GM12864 (cell line): ENCODE data around the gene ZNF69.
"Not testable (repeated sequence)": the region's sequence is repeated elsewhere in the genome, so short reads cannot be mapped to it uniquely, and the experiment has no call there.

ENCODE experiments used
- DNase-seq: peaks from one replicate; pipeline ENCODE4 v3.0.0-alpha.2; 2011; ENCODE audit warnings: low read depth
- H3K4me3 ChIP-seq: 2 replicates; pipeline ENCODE4 v1.5.1; 2011; ENCODE audit warnings: mild to moderate bottlenecking, low read depth, low read length, control low read depth
- CTCF ChIP-seq: IDR thresholded peaks from 2 replicates; pipeline ENCODE4 v1.5.1; 2011; ENCODE audit warnings: low read depth, mild to moderate bottlenecking, moderate library complexity, low read length, control low read depth, inconsistent platforms; ENCODE audit errors: missing control alignments

The ZNF69 gene

DNA sequence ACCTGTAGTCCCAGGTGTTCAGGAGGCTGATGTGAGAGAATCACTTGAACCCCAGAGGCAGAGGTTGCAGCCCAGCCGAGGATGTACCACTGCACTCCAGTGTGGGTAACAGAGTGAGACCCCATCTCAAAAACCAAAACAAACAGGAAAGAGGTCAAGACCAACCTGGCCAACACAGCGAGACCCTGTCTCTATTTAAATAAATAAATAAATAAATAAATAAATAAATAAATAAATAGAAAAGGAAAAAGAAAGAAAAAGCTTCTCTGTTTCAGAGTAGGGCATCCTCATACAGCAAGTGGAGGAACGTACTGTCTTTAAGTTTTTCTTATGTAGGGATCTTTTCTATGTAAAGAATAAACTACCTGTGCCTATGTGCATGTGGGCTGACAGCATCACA lies 39.6 kb downstream of the ZNF69 start:
- TF ChIP-seq CTCF = no peak
- no peak overlapping the region for H3K4me3 ChIP-seq
- no peak for DNase-seq

DNA sequence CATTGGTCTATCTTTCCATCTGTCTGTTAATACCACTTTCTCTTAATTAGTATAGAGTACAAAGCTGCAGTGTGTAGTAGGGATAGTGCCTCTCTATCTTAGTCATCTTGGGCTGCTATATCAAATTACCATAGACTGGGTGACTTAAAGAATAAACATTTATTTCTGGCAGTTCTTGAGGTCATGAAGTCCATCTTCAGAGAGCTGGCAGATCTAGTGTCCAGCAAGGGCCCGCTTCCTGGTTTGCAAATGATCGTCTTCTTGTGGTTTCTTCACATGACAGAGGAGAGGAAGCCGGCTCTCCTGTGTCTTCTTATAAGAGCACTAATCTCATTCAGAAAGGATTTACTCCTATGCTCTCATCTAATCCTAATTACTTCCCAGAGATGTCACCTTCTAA lies 43.5 kb downstream of the ZNF69 start:
- DNase-seq = no peak
- no peak for TF ChIP-seq CTCF
- no peak overlapping the region for H3K4me3 ChIP-seq

DNA sequence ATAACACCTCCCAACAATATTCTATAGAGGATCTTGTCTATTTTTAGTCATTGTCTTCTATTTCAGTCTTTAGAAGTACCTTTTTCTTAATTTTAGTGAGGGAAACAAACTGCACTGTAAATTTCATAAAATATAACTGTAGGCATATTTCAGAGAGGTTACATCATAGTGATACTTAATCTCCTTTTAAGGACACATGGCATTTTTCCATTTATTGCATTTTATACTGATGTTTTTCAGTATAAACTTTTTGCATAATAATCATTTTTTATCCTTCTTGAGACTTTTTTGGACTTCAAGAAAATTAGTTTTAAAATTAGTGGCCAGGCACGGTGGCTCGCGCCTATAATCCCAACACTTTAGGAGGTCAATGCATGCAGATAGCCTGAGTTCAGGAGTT lies 43.9 kb downstream of the ZNF69 start:
- no peak for TF ChIP-seq CTCF
- no peak overlapping the region for H3K4me3 ChIP-seq
- DNase-seq = no peak

- not testable (repeated sequence) for DNase-seq, H3K4me3 ChIP-seq
Observed at GRCh38 chr19:11935829-11936228, 48.2 kb downstream of the ZNF69 start.

DNA sequence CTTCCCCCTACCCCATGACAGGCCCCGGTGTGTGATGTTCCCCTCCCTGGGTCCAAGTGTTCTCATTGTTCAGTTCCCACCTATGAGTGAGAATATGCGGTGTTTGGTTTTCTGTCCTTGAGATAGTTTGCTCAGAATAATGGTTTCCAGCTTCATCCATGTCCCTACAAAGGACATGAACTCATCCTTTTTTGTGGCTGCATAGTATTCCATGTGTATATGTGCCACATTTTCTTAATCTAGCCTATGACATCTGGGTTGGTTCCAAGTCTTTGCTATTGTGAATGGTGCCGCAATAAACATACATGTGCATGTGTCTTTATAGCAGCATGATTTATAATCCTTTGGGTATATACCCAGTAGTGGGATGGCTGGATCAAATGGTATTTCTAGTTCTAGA lies 50.8 kb downstream of the ZNF69 start:
- DNase-seq, H3K4me3 ChIP-seq: not testable (repeated sequence)

- DNase-seq, H3K4me3 ChIP-seq: not testable (repeated sequence)
Observed at GRCh38 chr19:11941361-11941887, 53.8 kb downstream of the ZNF69 start.

DNA sequence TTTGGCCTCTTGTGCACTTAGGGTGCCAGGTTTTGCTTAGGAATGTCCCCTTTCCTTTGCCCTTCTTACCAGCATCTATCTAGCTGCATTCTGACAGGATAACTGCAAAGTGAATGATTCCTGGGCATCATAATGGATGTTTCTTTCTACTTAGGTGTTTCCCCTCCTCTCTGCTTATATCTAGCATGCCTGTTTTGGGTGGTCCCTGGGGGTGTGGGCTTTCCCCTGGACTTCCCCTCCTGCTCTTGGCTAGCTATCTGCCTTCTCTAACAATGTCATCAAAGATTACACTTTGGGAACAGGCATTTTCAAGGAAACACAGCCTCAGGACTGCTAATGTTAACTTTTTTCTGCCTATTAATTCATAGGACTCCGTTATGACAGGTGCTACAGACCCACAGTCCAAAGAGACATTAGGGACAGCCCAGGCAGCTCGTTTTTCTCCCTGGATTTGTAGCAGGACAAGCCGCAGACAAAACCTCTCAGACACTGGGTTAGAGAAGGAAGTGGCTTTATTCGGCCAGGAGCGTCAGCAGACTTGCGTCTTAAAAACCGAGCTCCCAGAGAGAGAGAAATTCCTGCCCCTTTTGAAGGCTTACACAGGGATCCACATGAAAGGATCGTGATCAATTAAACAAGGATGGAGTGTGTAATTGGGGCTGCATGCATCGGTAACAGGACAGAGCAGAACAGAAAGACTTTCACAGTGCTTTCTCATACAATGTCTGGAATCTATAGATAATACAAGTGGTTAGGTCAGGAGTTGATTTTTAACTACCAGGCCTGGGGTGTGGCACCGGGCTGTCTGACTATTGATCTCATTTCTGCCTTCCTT lies 54.6 kb downstream of the ZNF69 start:
- no peak overlapping the region for H3K4me3 ChIP-seq
- no peak for DNase-seq
- TF ChIP-seq CTCF = no peak

GRCh38 chr19:11942843-11943108 lies 55.2 kb downstream of the ZNF69 start:
- no peak for TF ChIP-seq CTCF
- no peak for DNase-seq
- H3K4me3 ChIP-seq = no peak overlapping the region
